ENCODE measurements around the gene SLC66A2.
"Not testable (repeated sequence)": the region's sequence is repeated elsewhere in the genome, so short reads cannot be mapped to it uniquely, and the experiment has no call there.

SLC66A2 gene

DNA sequence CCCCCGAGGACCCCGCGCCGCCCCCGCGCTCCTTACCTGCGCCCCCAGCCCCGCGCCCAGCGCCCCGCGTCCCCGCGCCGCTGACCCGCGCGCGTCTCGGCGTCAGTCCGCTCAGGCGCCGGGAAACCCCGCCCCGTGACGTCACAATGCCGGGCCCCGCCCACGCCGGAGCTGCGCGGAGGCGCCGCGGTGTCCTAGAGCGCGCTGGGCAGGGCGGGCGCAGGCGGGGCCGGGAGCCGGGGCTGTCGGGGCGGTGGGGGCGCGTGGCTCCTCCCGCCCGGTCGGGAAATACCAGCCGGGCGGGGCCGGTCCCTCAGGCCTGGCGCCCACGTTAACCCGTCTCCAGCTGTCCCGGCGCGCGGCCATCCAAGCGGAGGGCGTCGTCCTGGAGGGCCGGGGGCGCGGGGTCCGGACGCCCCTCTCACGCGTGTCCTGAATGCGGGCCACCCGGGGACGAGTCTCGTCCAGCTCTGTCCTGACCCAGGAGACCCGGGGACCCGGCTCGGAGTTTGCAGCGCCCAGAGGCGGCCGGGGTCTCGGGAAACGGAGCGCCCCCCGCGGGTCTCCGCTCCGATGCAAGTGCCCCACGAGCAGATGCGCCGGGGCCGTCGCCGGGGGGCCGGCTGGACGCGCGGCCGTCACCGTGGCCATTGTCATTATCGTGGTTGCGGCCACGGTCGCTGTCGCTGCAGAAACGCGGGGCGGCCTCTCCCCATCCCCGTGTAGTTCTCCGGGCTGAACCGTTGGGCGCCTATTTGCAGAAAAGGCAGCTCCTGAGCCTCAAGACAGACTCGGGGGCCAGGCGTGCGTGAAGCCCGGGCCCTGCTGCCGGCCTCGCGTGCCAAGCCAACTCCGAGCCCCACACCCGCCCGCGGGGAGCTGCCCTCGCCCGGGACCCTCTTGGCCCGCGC is at the start of gene SLC66A2:
SLC66A2 (minus strand) TSS at position 109 of the 911 bp plus-strand sequence. CDS start 727 bp downstream, outside the sequence.
- peak; percentile 91 to 97 for DNase-seq

DNA sequence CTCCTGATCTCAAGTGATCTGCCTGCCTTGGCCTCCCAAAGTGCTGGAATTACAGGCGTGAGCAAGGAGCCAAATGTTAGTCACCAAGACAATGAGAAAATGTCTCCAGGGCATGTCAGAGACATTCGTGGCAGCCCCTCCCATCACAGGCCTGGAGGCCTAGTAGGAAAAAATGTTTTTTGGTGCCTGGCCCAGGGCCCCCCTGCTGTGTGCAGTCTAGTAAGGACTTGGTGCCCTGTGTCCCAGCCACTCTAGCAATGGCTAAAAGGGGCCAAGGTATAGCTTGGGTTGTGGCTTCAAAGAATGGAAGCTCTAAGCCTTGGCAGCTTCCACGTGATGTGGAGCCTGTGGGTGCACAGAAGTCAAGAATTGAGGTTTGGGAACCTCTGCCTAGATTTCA is 49.4 kb upstream of the SLC66A2 start:
- no peak for DNase-seq

DNA sequence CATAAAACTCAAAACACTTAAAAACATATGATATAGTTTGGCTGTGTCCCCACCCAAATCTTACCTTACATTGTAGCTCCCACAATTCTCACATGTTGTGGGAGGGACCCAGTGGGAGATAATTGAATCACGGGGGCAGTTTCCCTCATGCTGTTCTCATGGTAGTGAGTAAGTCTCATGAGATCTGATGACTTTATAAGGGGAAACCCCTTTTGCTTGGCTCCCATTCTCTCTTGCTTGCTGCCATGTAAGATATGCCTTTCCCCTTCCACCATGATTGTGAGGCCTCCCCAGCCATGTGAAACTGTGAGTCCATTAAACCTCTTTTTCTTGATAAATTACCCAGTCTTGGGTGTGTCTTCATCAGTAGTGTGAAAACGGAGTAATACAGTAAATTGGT is 48.2 kb upstream of the SLC66A2 start:
- DNase-seq, result not testable (repeated sequence)

DNA sequence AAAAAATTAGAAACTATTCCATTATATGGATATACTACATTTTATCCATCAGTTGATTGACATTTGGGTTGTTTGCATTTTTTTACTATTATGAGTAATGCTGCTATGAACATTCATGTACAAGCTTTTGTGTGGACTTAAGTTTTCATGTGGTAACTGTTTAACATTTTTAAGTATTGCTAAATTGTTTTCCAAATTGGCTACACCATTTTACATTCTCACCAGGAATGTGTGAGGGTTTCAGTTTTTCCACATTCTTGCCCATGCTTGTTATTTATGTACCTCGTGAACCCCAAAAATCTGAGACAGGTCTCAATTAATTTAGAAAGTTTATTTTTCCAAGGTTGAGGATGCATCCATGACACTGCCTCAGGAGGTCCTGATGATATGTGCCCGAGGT is 40.0 kb upstream of the SLC66A2 start:
- DNase-seq, result no peak

DNA sequence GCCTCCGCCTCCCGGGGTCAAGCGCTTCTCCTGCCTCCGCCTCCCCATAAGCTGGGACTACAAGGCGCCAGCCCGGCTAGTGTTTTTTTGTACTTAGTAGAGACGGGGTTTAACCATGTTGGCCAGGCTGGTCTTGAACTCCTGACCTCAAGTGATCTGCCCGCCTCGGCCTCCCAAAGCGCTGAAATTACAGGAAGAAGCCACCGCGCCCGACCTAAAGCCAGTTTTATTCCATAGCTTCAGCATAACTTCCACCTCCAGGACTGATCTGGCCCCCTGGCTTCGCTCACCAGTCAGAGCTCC is 37.7 kb upstream of the SLC66A2 start:
- no peak for DNase-seq

DNA sequence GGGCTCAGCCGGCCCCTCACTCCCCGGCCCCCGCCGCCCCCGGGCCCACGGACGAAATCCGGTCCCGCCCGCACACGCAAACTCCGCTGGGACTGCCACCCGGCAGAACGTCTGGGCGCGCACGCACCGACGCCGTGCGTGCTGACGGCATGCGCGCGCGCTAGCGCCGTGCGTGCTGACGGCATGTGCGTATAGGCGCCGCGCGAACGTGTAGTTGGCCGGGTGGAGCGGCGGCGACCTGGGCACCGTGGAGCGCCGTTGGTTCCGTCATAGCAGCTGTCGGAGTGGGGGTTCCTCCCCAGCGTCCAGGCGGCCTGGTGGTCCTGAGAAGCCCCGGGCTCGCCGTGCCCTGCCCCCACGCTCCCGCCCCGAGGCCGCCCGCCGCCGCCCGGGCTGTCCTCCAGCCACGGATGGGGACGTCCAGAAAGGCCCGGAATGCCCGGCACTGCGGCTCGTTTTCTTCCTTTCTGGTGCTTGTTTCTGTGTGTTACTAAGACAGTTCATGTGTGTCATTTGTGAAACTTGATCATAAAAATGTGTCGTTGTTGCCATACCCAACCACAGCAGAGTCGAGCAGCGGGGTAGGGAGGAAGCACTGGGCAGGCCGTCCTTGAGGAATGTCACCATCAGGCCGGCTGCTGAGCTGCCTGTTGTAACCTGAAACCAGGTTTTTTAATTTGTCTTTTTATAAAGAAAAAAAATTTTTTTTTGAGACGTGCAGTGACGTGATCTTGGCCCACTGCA is 37.2 kb upstream of the SLC66A2 start, which contains the start of gene TXNL4A:
TXNL4A (minus strand) TSS at position 113 of the 744 bp plus-strand sequence. CDS start 171 bp downstream, outside the sequence.
- peak; percentile 82 to 85 for DNase-seq

DNA sequence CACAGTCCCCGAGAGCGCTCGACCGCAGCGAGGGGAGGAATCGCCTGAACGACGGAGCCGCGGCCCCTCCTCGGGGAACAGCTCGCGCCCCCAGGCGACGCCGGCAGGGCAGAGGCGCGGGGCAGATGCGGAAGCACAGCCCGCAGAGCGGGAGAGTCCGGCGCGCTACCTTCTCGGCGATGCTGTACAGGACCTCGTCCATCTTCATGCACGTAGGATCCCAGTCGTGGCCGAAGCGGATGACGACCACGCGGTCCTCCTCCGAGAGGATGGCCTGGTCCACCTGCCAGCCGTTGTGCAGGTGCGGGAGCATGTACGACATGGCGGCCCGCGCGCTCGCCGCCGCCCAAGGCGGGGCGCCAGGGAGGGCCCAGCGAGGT is 36.6 kb upstream of the SLC66A2 start:
- peak; percentile 43 to 58 for DNase-seq

DNA sequence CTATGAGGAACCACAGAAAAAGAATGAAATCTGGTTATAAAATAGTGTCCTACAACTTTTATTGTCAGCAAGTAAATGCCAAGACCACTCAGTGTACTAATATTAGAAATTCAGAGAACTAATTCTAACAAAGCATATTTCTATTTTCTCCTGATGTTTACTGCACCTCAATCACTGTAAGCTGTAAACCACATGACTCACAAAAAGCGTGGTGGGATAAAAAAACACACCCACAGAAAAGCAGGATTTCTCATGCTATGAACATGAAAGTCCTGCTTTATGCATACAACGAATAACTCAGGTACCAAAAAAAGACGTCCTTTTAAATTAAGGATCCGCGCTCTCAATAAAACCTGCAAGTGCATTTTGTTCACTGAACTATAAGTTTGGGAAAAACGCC is 36.1 kb upstream of the SLC66A2 start:
- no peak for DNase-seq

DNA sequence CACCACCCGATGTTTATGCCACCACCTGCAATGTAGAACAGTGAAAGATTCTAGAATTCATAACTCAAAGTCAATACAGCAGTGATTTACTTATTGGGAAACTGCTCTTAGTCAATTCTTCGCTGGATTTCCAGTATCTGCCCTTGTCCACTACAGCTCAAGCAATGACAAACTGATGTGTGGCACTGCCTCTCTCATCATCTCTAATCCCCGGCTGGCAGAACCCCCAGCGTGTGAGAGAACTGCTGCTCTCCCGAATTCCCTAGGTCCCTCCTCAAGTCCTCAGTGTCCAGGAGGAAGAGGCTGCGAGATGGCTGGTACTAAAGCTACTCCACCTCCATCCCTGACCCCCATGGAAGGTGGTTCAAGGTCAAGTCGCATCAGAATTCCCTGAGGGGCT is 35.3 kb upstream of the SLC66A2 start:
- no peak for DNase-seq

DNA sequence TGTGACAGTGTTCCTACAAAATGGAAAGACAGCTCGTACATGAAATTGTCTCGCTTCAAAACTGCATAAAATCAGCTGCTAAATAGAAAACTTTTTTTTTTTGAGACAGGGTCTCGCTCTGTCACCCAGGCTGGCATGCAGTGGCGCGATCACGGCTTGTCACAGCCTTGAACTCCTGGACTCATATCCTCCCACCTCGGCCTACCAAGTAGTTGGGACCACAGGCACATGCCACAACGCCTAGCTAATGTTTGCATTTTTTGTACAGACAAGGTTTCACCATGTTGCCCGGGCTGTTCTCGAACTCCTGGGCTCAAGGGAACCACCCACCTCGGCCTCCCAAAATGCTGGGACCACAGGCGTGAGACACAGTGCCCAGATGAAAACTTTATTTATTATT is 33.7 kb upstream of the SLC66A2 start:
- no peak for DNase-seq

DNA sequence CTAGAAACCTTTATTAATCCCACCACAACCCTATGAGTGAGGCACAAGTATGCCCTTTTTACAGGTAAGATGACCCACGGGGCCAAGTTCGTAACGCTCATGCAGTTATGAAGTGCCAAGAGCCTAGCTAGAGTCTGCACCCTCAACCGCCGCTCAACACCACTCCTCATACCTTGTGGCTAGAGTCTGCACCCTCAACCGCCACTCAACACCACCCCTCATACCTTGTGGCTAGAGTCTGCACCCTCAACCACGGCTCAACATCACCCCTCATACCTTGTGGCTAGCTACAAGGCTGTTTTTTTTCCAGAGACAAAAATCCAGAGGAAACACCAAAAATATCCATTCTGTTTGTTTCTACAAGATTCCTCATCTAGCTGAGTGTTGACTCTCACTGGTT is 32.3 kb upstream of the SLC66A2 start:
- DNase-seq, result no peak

DNA sequence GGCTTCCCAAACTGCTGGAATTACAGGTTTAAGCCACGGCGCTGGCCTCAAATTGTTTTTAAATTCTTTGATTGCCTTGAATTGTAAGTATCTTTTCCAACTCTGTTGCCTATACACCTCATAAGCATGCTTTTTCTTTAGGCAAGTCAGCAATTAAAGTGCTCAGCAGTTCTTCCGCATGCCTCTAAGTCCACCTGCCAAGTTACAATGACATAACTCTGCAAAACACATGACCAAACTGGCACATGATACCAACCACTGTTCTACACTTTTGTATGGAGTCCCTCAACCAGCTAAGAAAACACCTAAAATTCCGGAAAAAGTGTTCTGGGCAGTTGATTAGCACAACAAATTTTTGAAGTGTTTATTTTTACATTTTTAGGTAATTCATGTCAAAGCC is 31.8 kb upstream of the SLC66A2 start:
- DNase-seq, result no peak

DNA sequence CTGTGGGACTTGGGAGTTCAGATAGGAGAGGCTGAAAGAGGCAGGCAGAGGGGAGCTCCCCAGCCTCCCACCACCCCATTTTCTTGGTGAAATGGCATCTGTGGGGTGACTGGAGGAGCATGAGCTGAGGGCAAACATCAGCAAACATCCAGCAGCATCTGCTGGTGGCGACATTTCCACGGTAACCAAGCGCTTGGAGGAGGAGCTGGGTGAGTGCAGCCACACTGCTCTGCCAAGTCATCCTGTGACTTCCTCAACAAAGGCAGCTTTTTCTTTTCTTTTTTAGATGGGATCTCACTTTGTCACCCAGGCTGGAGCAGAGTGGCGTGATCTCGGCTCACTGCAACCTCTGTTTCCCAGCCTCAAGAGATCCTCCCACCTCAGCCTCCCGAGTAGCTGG is 31.3 kb upstream of the SLC66A2 start:
- DNase-seq, result no peak

DNA sequence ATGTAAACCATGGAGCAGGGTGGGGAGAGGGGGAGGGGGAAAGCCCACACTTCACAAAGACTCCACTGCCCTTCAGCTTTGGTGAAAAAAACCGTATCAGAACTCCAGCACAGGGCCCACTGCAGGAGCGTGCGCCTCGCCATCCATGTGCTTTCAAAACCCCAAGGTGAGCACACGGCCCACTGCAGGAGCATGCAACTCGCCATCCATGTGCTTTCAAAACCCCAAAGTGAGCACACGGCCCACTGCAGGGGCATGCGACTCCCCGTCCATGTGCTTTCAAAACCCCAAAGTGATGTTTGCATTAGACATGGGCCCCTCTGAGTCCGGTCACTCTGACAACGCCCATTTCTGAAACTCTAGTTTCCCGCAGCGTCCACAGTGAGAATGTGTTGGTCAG is 29.1 kb upstream of the SLC66A2 start:
- no peak for DNase-seq

DNA sequence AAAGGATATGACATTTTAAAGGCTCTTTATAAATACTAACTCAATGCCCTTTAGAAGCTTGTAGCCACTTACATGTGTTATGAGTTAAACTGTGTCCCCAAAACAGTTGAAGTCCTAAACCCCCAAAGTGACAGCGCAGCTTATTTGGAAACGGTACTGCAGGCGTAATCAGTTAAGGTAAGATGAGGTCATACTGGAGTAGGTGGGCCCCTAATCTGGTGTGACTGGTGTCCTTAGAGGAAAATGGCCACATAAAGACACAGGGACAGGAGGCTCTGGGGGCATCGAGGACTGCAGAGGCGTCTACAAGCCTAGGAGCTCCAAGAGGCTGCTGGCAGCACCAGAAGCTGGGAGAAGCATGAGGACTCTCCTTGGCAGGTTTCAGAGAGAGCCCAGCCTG is 28.4 kb upstream of the SLC66A2 start:
- no peak for DNase-seq

DNA sequence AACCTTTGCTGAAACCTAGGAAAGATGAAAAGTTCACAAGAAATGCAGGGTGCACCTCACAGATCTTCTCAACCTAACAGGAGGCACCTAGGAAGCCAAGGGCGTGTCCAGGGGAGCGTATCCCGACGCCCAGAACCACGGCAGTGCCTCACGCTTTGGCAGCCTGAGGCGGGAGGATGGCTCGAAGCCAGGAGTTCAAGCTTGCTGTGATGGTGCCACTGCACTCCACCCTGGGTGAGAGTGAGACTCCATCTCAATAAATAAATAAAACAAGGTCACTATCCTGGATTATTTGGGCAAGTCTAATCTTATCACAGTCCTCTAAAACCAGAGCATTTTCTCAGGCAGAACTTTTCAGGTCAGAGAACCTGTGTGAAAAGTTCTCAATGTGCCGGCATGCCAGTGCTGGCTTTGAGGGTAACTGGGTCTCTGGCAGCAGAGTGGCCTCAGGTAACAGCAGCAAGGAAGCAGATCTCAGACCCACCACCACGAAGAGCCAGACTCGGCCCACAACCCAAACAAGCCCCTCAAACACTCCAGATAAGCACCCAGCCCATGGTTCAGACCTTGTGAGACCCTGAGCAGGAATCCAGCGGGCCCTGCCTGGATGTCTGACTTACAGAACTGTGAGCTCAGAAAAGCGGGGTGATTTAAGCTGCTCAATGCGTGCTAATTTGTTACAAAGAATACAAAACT is 24.7 kb upstream of the SLC66A2 start:
- DNase-seq, result no peak

DNA sequence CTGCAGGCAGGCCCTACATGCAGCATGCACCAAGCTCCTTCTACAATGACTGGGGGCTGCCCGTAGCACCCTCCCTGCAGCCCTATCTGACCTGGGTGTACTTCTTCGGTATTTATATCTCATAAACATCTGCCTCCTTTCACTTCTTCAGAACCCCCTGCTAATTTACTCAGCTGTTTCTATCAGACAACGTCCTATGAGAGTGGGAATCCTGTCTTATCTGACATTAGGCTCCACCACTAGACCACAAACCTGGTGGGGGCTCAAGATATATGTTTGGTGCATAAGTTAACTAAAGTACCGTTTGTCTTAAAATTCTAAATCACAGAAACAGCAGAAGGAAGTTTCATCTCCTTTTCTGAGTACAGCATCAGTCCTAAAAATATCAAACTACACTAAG is 23.6 kb upstream of the SLC66A2 start:
- no peak for DNase-seq

DNA sequence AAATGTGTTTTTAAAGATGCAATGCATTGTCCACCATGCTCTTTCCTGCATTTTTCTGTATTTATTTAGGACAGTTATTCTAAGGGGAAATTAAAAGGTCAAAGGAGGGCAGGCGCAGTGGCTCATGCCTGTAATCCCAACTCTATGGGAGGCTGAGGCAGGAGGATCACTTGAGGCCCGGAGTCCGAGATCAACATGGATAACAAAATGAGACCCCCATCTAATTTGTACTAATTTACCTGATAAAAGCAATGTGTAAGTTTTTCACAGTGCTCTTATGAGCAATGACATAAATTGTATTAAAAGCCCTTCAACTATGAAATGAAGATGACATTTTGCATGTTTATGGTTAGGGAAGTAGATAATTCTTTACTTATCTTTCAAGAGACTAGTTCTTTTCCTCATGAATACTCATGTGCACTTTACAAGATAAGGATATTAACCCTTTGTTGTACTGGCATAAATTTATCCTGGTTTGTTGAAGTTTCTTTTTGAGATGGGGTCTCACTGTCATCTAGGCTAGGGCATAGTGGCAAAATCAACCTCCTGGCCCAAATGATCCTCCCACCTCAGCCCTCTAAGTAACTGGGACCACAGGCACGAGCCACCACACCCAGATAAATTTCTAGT is 22.7 kb upstream of the SLC66A2 start:
- DNase-seq, result no peak

DNA sequence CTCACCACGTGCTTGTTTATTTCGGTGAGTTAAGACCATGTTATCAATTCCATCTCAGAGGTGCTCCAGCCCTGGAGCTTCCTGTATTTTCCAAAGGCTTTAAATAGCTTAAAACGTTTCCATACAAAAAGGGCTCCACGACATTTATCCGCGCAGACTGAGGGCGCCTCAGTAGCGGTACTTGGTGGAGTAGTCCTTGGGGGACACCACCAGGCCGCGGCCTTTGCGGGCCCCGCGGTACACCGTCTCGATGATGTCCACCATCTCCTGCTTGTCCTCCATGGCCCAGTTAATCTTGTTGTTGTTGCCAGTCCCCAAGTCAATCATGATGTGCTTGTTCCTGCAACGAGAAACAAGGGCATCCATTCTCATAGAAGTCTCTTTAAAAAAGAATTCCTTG is 22.1 kb upstream of the SLC66A2 start:
- no peak for DNase-seq

DNA sequence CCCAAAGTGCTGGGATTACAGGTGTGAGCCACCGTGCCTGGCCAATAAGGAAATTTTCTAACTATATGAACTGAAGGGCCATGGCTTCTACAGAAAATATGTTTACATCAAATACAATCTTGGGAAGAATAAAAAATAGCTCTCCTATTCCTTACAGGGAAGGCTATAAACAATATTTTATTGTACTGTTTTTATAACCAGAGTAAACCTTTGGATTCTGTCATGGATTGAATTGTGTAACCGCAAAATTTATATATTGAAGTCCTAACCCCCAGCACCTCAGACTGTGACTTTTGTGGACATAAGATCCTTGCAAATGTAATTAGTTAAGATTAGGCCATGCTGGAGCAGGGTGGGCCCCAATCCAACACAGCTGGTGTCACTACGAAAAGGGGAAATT is 21.3 kb upstream of the SLC66A2 start:
- DNase-seq, result no peak

DNA sequence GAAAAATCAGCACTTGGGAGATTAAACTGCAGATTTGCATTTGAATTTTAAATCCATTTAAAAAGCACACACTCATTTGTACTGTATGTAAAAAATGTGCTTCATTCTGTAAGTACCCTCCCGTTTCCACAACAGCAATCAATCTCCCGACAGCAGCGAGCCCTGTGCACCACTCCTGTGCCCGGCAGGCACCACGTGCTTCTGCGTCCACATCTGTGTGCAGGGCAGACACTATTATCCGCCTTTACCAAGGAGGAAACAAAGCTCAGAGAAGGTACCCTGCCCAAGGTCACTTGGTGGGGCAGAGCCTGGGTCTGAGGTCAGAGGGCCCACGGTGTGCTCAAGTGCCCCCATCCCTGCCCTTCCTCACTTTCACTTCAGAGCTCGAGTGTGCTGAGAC is 20.5 kb upstream of the SLC66A2 start:
- DNase-seq, result no peak

DNA sequence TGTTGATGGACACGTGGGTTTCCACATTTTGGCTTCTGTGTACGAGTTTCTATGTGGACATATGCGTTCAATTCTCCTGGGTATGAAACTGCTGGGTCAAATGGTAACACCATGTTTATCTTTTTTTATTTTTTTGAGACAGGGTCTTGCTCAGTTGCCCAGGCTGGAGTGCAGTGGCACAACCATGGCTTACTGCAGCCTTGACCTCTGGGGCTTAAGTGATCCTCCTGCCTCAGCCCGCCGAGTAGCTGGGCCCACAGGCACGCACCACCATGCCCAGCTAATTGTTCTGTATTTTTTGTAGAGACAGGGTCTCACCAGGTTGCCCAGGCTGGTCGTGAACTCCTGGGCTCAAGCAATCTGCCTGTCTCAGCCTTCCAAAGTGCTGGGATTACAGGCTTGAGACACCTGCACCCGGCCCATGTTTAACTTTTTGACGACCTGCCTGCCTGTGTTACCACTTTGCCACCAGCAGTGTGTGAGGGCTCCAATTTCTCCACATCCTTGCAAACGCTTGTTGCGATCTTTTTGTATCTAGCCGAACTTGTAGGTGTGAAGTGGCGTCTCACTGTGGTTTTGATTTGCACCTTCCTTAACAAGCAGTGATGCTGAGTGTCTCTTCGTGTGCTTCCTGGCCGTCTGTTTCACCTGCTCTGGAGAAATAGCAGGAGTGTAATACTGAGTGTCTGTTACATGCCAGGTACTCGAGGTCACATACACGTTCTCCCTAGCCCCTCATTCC is 19.9 kb upstream of the SLC66A2 start:
- no peak for DNase-seq
